OCI-LY7 (cell line): Measurements from ENCODE around the gene LHFPL2. TPM values are rescaled to one million over a fixed set of nuclear protein-coding genes. Genes with fewer than 3 reads are reported as not detected.

ENCODE experiments used
- BruUV-seq: library from RNA; stranded (reverse); fragments of 400-500 nt; replicated peaks from 2 replicates; lab custom pipeline; 2021; lab: Mats Ljungman, UMichigan
- CTCF ChIA-PET: fragments of 300-600 bp; sonication (Branson Sonifier 250); formaldehyde crosslinking; loops from one replicate; lab custom pipeline; 2022; ENCODE audit warnings: antibody characterized with exemption; ENCODE audit not compliant: unreplicated experiment; lab: Charles Lee
- POLR2A ChIA-PET: fragments of 300-600 bp; sonication (Branson Sonifier 250); formaldehyde crosslinking; loops from one replicate; lab custom pipeline; 2022; ENCODE audit warnings: antibody characterized with exemption; lab: Charles Lee
- DNase-seq: peaks from one replicate; pipeline ENCODE4 v3.0.0-alpha.2; 2015; ENCODE audit warnings: low spot score
- H2AFZ ChIP-seq: fragments of 200-600 bp; sonication (generic), shearing (Covaris generic); 2 replicates; pipeline ENCODE4 v1.6.1; 2014; ENCODE audit warnings: mild to moderate bottlenecking, antibody characterized with exemption, low read length, moderate library complexity
- H3K27ac ChIP-seq: fragments of 200-600 bp; sonication (generic); 2 replicates; pipeline ENCODE4 v1.5.1; 2014; ENCODE audit warnings: mixed run types, low read depth, mild to moderate bottlenecking, moderate library complexity, low read length, inconsistent platforms; ENCODE audit not compliant: poor library complexity, severe bottlenecking
- H3K36me3 ChIP-seq: fragments of 200-600 bp; sonication (generic); 2 replicates; pipeline ENCODE4 v1.6.1; 2014; ENCODE audit warnings: mild to moderate bottlenecking, antibody characterized with exemption, low read length, moderate library complexity, mixed read lengths; ENCODE audit not compliant: insufficient read depth
- H3K4me1 ChIP-seq: fragments of 200-600 bp; sonication (generic); 2 replicates; pipeline ENCODE4 v1.5.1; 2014; ENCODE audit warnings: mild to moderate bottlenecking, low read length; ENCODE audit not compliant: insufficient read depth, poor library complexity, severe bottlenecking
- H3K4me2 ChIP-seq: fragments of 200-600 bp; sonication (generic); 2 replicates; pipeline ENCODE4 v1.6.1; 2014; ENCODE audit warnings: mild to moderate bottlenecking, low read length
- H3K4me3 ChIP-seq: fragments of 200-600 bp; sonication (generic); 2 replicates; pipeline ENCODE4 v1.5.1; 2014; ENCODE audit warnings: mild to moderate bottlenecking, low read depth, low read length; ENCODE audit not compliant: poor library complexity, severe bottlenecking
- H3K79me2 ChIP-seq: fragments of 200-600 bp; sonication (generic); 2 replicates; pipeline ENCODE4 v1.6.1; 2016; ENCODE audit warnings: low read depth, mild to moderate bottlenecking, low read length, moderate library complexity, mixed read lengths; ENCODE audit not compliant: insufficient read depth
- H3K9me2 ChIP-seq: fragments of 200-600 bp; sonication (generic); 2 replicates; pipeline ENCODE4 v1.6.1; 2016; ENCODE audit warnings: mild to moderate bottlenecking, low read length, mixed read lengths; ENCODE audit not compliant: insufficient read depth
- H3K9me3 ChIP-seq: fragments of 200-600 bp; sonication (generic); 2 replicates; pipeline ENCODE4 v1.6.1; 2014; ENCODE audit warnings: mild to moderate bottlenecking, mixed run types, low read length, mixed read lengths
- H4K20me1 ChIP-seq: fragments of 200-600 bp; sonication (generic); 2 replicates; pipeline ENCODE4 v1.6.1; 2014; ENCODE audit warnings: mild to moderate bottlenecking, antibody characterized with exemption, low read length, moderate library complexity, mixed read lengths; ENCODE audit not compliant: insufficient read depth
- CTCF ChIP-seq: fragments of 200-600 bp; sonication (generic); conservative IDR thresholded peaks from 2 replicates; pipeline ENCODE4 v1.5.1; 2014; ENCODE audit warnings: mild to moderate bottlenecking, antibody characterized with exemption, low read length, moderate library complexity, mixed read lengths
- EZH2phosphoT487 ChIP-seq: fragments of 200-600 bp; sonication (generic); IDR thresholded peaks from 2 replicates; pipeline ENCODE4 v1.6.1; 2018; ENCODE audit warnings: low read depth, borderline replicate concordance, mild to moderate bottlenecking, mixed run types, antibody characterized with exemption, low read length, moderate library complexity, mixed read lengths
- intact Hi-C: fragments of 100-400 bp; cut with micrococcal nuclease; formaldehyde crosslinking; loops from one replicate; pipeline ENCODE4 v1.10.0; 2022; ENCODE audit not compliant: unreplicated experiment
- total RNA-seq, 2 experiments: library from RNA; depleted of rRNA in 1 of 2; stranded (reverse); fragments of >200 nt in 1 of 2; shearing (Covaris generic) in 1 of 2; gene quantifications; 2 replicates each; pipeline ENCODE4 v1.2.3, GENCODE V29; 2014 to 2022

Gene LHFPL2
- total RNA-seq, 2 experiments from 2014 or later: 12.2 to 24.0 TPM

GRCh38 chr5:78591138-78591612, 57.4 kb downstream of the LHFPL2 start:
- Histone ChIP-seq H3K9me2 (no peaks in the 10 kb centered on the region), H3K4me2 (no peak overlapping the region), H4K20me1 (no peaks in the 10 kb centered on the region), H3K9me3 (no peaks in the 10 kb centered on the region), H3K36me3 (peaks cover 33% of the 10 kb centered on the region), H3K27ac (no peak overlapping the region), H3K79me2 (no peaks in the 10 kb centered on the region), H3K4me1 (peaks cover 7% of the 10 kb centered on the region), H3K4me3 (no peak overlapping the region), H2AFZ (no peak overlapping the region)
- no TSS peak for BruUV-seq
- intact Hi-C loops: no loop called here
- TF ChIP-seq CTCF (no peak), EZH2phosphoT487 (no peak)
- ChIA-PET CTCF (no interaction called here), POLR2A (no interaction called here)
- DNase-seq: no peak

GRCh38 chr5:78589923-78590322, 58.6 kb downstream of the LHFPL2 start:
- no peaks in the 10 kb centered on the region for H3K79me2 ChIP-seq
- intact Hi-C loops: no loop called here
- H2AFZ ChIP-seq: no peak overlapping the region
- no peak overlapping the region for H3K4me3 ChIP-seq
- POLR2A ChIA-PET: interaction anchor here (0.7 kb wide), 1 partner anchor 12 kb away, joined by 3 read pairs; no protein-coding TSS in a partner anchor
- TF ChIP-seq CTCF (no peak), EZH2phosphoT487 (no peak)
- no TSS peak for BruUV-seq
- peaks cover 7% of the 10 kb centered on the region for H3K4me1 ChIP-seq
- H4K20me1 ChIP-seq: no peaks in the 10 kb centered on the region
- no peaks in the 10 kb centered on the region for H3K9me3 ChIP-seq
- CTCF ChIA-PET: no interaction called here
- H3K4me2 ChIP-seq: no peak overlapping the region
- H3K9me2 ChIP-seq: no peaks in the 10 kb centered on the region
- peaks cover 32% of the 10 kb centered on the region for H3K36me3 ChIP-seq
- no peak overlapping the region for H3K27ac ChIP-seq
- no peak for DNase-seq

- Histone ChIP-seq H3K27ac (no peak overlapping the region), H3K4me1 (peaks cover 7% of the 10 kb centered on the region), H3K4me3 (no peak overlapping the region), H3K79me2 (no peaks in the 10 kb centered on the region), H3K9me2 (no peaks in the 10 kb centered on the region), H3K36me3 (peaks cover 29% of the 10 kb centered on the region), H2AFZ (no peak overlapping the region), H3K9me3 (no peaks in the 10 kb centered on the region), H3K4me2 (no peak overlapping the region), H4K20me1 (no peaks in the 10 kb centered on the region)
- BruUV-seq: no TSS peak
- intact Hi-C loops: no loop called here
- DNase-seq: no peak
- TF ChIP-seq EZH2phosphoT487: no peak
- TF ChIP-seq CTCF: no peak
- ChIA-PET POLR2A (no interaction called here), CTCF (no interaction called here)
These were observed 60.1 kb downstream of the LHFPL2 start for GRCh38 chr5:78588507-78588906.
